HEK293 (cell line): ENCODE data around the gene CHRM4.

Source experiments
- CTCF ChIA-PET: fragments of 350-600 bp; formaldehyde crosslinking; extraction: SDS; loops from one replicate; lab custom pipeline; 2021; ENCODE audit warnings: antibody characterized with exemption; lab: Yijun Ruan, JAX
- POLR2A ChIA-PET: fragments of 300-600 bp; formaldehyde crosslinking; extraction: SDS; loops from one replicate; lab custom pipeline; 2020; ENCODE audit warnings: antibody characterized with exemption, inconsistent platforms; lab: Yijun Ruan, JAX
- H3K27ac ChIP-seq: fragments of 200-500 bp; sonication (Bioruptor generic); 2 replicates; pipeline ENCODE4 v1.5.1; 2014; ENCODE audit warnings: low read depth, low read length, control low read depth, inconsistent platforms; ENCODE audit errors: extremely low read depth
- H3K36me3 ChIP-seq, 2 experiments: fragments of 200-500 bp in 1 of 2; sonication (Bioruptor generic) in 1 of 2; 1 replicate in 1 of 2; 2 replicates in 1 of 2; pipeline ENCODE4 v1.5.1; 2014 to 2017; ENCODE audit warnings: inconsistent platforms in 2 of 2, low read length in 2 of 2; ENCODE audit not compliant: control insufficient read depth in 2 of 2, insufficient read depth in 1 of 2
- H3K4me1 ChIP-seq: fragments of 200-500 bp; sonication (Bioruptor generic); 2 replicates; pipeline ENCODE4 v1.5.1; 2014; ENCODE audit warnings: mild to moderate bottlenecking, low read length, inconsistent platforms; ENCODE audit not compliant: control insufficient read depth, insufficient read depth
- H3K4me3 ChIP-seq: 2 replicates; pipeline ENCODE4 v1.5.1; 2011; ENCODE audit warnings: low read depth, mild to moderate bottlenecking, control low read depth, low read length, moderate library complexity
- H3K9me3 ChIP-seq: fragments of 200-500 bp; sonication (Bioruptor generic); 2 replicates; pipeline ENCODE4 v1.5.1; 2014; ENCODE audit warnings: low read depth, low read length, inconsistent platforms; ENCODE audit not compliant: control insufficient read depth, insufficient read depth
- BCL11B ChIP-seq: fragments of 450-650 bp; formaldehyde crosslinking; IDR thresholded peaks from 2 replicates; pipeline ENCODE4 v1.5.1; 2016; ENCODE audit warnings: low read depth, missing biosample characterization, missing genetic modification characterization
- EGR2 ChIP-seq: fragments of 450-650 bp; formaldehyde crosslinking; IDR thresholded peaks from 2 replicates; pipeline ENCODE4 v1.5.1; 2016; ENCODE audit warnings: low read depth, missing biosample characterization, missing genetic modification characterization
- GLI4 ChIP-seq: fragments of 450-650 bp; formaldehyde crosslinking; IDR thresholded peaks from 2 replicates; pipeline ENCODE4 v1.5.1; 2016; ENCODE audit warnings: missing biosample characterization, missing genetic modification characterization
- GLIS1 ChIP-seq: fragments of 450-650 bp; formaldehyde crosslinking; IDR thresholded peaks from 2 replicates; pipeline ENCODE4 v1.5.1; 2016; ENCODE audit warnings: missing biosample characterization, missing genetic modification characterization
- GLIS2 ChIP-seq: fragments of 450-650 bp; formaldehyde crosslinking; IDR thresholded peaks from 2 replicates; pipeline ENCODE4 v1.5.1; 2016; ENCODE audit warnings: missing biosample characterization, missing genetic modification characterization
- SP2 ChIP-seq: fragments of 450-650 bp; formaldehyde crosslinking; IDR thresholded peaks from 2 replicates; pipeline ENCODE4 v1.5.1; 2016; ENCODE audit warnings: missing biosample characterization, missing genetic modification characterization
- ZBTB17 ChIP-seq: fragments of 450-650 bp; formaldehyde crosslinking; IDR thresholded peaks from 2 replicates; pipeline ENCODE4 v1.5.1; 2016; ENCODE audit warnings: missing biosample characterization, missing genetic modification characterization
- ZFHX2 ChIP-seq: fragments of 450-650 bp; formaldehyde crosslinking; conservative IDR thresholded peaks from 2 replicates; pipeline ENCODE4 v1.5.1; 2016; ENCODE audit warnings: missing biosample characterization, missing genetic modification characterization
- ZFP41 ChIP-seq: fragments of 450-650 bp; formaldehyde crosslinking; IDR thresholded peaks from 2 replicates; pipeline ENCODE4 v1.5.1; 2016; ENCODE audit warnings: missing biosample characterization, missing genetic modification characterization, borderline replicate concordance
- ZIC2 ChIP-seq: fragments of 450-650 bp; formaldehyde crosslinking; IDR thresholded peaks from 2 replicates; pipeline ENCODE4 v1.5.1; 2016; ENCODE audit warnings: missing biosample characterization, missing genetic modification characterization
- ZNF24 ChIP-seq: fragments of 450-650 bp; formaldehyde crosslinking; IDR thresholded peaks from 2 replicates; pipeline ENCODE4 v1.5.1; 2016; ENCODE audit warnings: missing biosample characterization, missing genetic modification characterization
- ZNF341 ChIP-seq: fragments of 450-650 bp; formaldehyde crosslinking; IDR thresholded peaks from 2 replicates; pipeline ENCODE4; 2016; ENCODE audit warnings: low read depth, missing biosample characterization, missing genetic modification characterization
- ZNF391 ChIP-seq: fragments of 450-650 bp; formaldehyde crosslinking; IDR thresholded peaks from 2 replicates; pipeline ENCODE4 v1.5.1; 2016; ENCODE audit warnings: low read depth, missing biosample characterization, missing genetic modification characterization, borderline replicate concordance
- ZNF560 ChIP-seq: fragments of 450-650 bp; formaldehyde crosslinking; IDR thresholded peaks from 2 replicates; pipeline ENCODE4 v1.5.1; 2017; ENCODE audit warnings: missing biosample characterization, missing genetic modification characterization, borderline replicate concordance
- ZNF585B ChIP-seq: fragments of 450-650 bp; formaldehyde crosslinking; IDR thresholded peaks from 2 replicates; pipeline ENCODE4 v1.5.1; 2016; ENCODE audit warnings: missing biosample characterization, missing genetic modification characterization
- ZNF600 ChIP-seq: fragments of 450-650 bp; formaldehyde crosslinking; IDR thresholded peaks from 2 replicates; pipeline ENCODE4 v1.5.1; 2016; ENCODE audit warnings: missing biosample characterization, missing genetic modification characterization
- ZNF610 ChIP-seq: fragments of 450-650 bp; formaldehyde crosslinking; IDR thresholded peaks from 2 replicates; pipeline ENCODE4 v1.5.1; 2016; ENCODE audit warnings: missing biosample characterization, missing genetic modification characterization, borderline replicate concordance
- ZSCAN18 ChIP-seq: fragments of 450-650 bp; formaldehyde crosslinking; IDR thresholded peaks from 2 replicates; pipeline ENCODE4 v1.5.1; 2016; ENCODE audit warnings: missing biosample characterization, missing genetic modification characterization
- TF ChIP-seq, protein P1 (sequence below): fragments of 450-650 bp; formaldehyde crosslinking; IDR thresholded peaks from 2 replicates; pipeline ENCODE4 v1.5.1; 2017; ENCODE audit warnings: missing biosample characterization, missing genetic modification characterization

CHRM4 gene

GRCh38 chr11:46388619-46389449 lies 2.7 kb downstream of the CHRM4 start:
- no peak overlapping the region; the same call in 1 of the 2 replicates for H3K4me3 ChIP-seq
- CTCF ChIA-PET, result interaction anchor here (0.5 to 5.4 kb wide), 50 partner anchors 8 to 774 kb away, joined by 3 to 56 read pairs (median 4); partner anchors contain the start of genes ATG13 and HARBI1

GRCh38 chr11:46387919-46388618 lies 3.5 kb downstream of the CHRM4 start:
- no peak overlapping the region for H3K27ac ChIP-seq
- TF ChIP-seq BCL11B (no peak), ZNF341 (peak; percentile 87), ZFHX2 (tag by site-specific recombination) (peak; percentile 79), EGR2 (tag by site-specific recombination) (peak; percentile 80), GLIS2 (0 out of 2 replicates have a peak, but pooled peaks have one; percentile 11), ZIC2 (tag by site-specific recombination) (peak; percentile 36; the same call in 1 of the 2 replicates), ZNF600 (tag by site-specific recombination) (0 out of 2 replicates have a peak, but pooled peaks have one; percentile 36), ZFP41 (tag by site-specific recombination) (no peak)
- TF ChIP-seq, protein P1, sequence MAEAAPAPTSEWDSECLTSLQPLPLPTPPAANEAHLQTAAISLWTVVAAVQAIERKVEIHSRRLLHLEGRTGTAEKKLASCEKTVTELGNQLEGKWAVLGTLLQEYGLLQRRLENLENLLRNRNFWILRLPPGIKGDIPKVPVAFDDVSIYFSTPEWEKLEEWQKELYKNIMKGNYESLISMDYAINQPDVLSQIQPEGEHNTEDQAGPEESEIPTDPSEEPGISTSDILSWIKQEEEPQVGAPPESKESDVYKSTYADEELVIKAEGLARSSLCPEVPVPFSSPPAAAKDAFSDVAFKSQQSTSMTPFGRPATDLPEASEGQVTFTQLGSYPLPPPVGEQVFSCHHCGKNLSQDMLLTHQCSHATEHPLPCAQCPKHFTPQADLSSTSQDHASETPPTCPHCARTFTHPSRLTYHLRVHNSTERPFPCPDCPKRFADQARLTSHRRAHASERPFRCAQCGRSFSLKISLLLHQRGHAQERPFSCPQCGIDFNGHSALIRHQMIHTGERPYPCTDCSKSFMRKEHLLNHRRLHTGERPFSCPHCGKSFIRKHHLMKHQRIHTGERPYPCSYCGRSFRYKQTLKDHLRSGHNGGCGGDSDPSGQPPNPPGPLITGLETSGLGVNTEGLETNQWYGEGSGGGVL (tag by site-specific recombination), result peak; percentile 44
- TF ChIP-seq, all 188 proteins: peak for 7
- ChIA-PET CTCF (interaction anchor here (0.5 to 5.4 kb wide), 37 partner anchors 9 to 775 kb away, joined by 3 to 56 read pairs (median 6); partner anchors contain the start of genes ATG13 and HARBI1), POLR2A (no interaction called here)
- no peaks in the 10 kb centered on the region for H3K4me1 ChIP-seq
- H3K4me3 ChIP-seq, result no peak overlapping the region
- no peaks in the 10 kb centered on the region for H3K9me3 ChIP-seq
- H3K36me3 ChIP-seq, result peaks cover 0 to 11% of the 10 kb centered on the region in 2 experiments; a peak in 1 of 3 replicates

More at GRCh38 chr11:46388619-46389449, 2.7 kb downstream of the CHRM4 start:
- H3K36me3 ChIP-seq, result peaks cover 0 to 5% of the 10 kb centered on the region in 2 experiments; a peak in 1 of 3 replicates
- H3K9me3 ChIP-seq, result no peaks in the 10 kb centered on the region
- no peak overlapping the region for H3K27ac ChIP-seq
- no peak for TF ChIP-seq GLI4 (tag by site-specific recombination)
- no peak for TF ChIP-seq ZNF560 (tag by site-specific recombination)
- TF ChIP-seq SP2 (tag by site-specific recombination), result 0 out of 2 replicates have a peak, but pooled peaks have one; percentile 12
- no peak for TF ChIP-seq ZSCAN18 (tag by site-specific recombination)
- peak; percentile 88 for TF ChIP-seq GLIS1 (tag by site-specific recombination)
- 0 out of 2 replicates have a peak, but pooled peaks have one; percentile 9 for TF ChIP-seq GLIS2
- no peak for TF ChIP-seq ZNF24 (tag by site-specific recombination)
- TF ChIP-seq ZBTB17 (tag by site-specific recombination), result peak; percentile 79; the same call in 1 of the 2 replicates
- TF ChIP-seq ZIC2 (tag by site-specific recombination), result no peak
- peak; percentile 41; the same call in 1 of the 2 replicates for TF ChIP-seq BCL11B
- no peak for TF ChIP-seq ZNF610 (tag by site-specific recombination)
- TF ChIP-seq ZNF391 (tag by site-specific recombination), result no peak
- peak; percentile 18; the same call in 1 of the 2 replicates for TF ChIP-seq ZNF585B (tag by site-specific recombination)
- POLR2A ChIA-PET, result interaction anchor here (0.6 to 1.5 kb wide), 4 partner anchors 9 to 163 kb away, joined by 3 to 5 read pairs (median 4); no protein-coding TSS in a partner anchor
- no peaks in the 10 kb centered on the region for H3K4me1 ChIP-seq
